Fibroblast of skin of right quadriceps (primary cell): Measurements from ENCODE around the gene SUGCT.
A peak's percentile ranks its signal among the peaks of the same experiment; 100 is the strongest.
"Not testable (repeated sequence)": the region's sequence is repeated elsewhere in the genome, so short reads cannot be mapped to it uniquely, and the experiment has no call there.

Source experiments
- DNase-seq: peaks from one replicate; pipeline ENCODE4 v3.0.0-alpha.2; 2013

The SUGCT gene

GRCh38 chr7:40331915-40332314 lies 197.1 kb downstream of the SUGCT start:
- peak; percentile 31 for DNase-seq

- DNase-seq: no peak
Measured at GRCh38 chr7:40332516-40332915, 197.7 kb downstream of the SUGCT start.

- DNase-seq: no peak
Measured at GRCh38 chr7:40341836-40342235, 207.0 kb downstream of the SUGCT start.

GRCh38 chr7:40346554-40346953 lies 211.7 kb downstream of the SUGCT start:
- DNase-seq: no peak

GRCh38 chr7:40348126-40348728 lies 213.4 kb downstream of the SUGCT start:
- no peak for DNase-seq

- DNase-seq: no peak
Measured at GRCh38 chr7:40350100-40350499, 215.3 kb downstream of the SUGCT start.

- no peak for DNase-seq
Measured at GRCh38 chr7:40354711-40355110, 219.9 kb downstream of the SUGCT start.

- peak; percentile 32 for DNase-seq
Measured at GRCh38 chr7:40356312-40356711, 221.5 kb downstream of the SUGCT start.

GRCh38 chr7:40356871-40357709 lies 222.3 kb downstream of the SUGCT start:
- peak; percentile 22 for DNase-seq

GRCh38 chr7:40369641-40370277 lies 235.0 kb downstream of the SUGCT start:
- no peak for DNase-seq

GRCh38 chr7:40371806-40372440 lies 237.1 kb downstream of the SUGCT start:
- DNase-seq: peak; percentile 32

- no peak for DNase-seq
Measured at GRCh38 chr7:40374575-40374974, 239.8 kb downstream of the SUGCT start.

DNA sequence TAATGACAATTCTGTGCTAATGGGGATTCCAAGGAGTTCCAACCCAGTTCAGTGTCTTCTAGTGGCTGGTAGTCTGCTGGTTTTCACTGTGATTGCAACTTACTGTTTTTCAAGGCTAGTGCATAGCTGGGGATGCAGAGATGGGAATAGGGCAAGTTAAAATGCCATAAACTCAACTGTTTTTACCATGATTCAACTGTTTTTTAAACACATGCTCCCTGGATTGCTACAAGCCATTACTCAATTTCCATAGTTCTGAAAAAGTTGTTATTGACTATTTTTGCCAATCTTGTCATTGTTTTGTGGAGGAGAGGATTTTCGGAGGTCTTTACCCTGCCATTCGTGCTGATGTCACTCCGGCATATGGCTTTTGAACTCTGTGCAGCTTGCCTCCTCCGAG lies 245.3 kb downstream of the SUGCT start:
- DNase-seq: no peak

DNA sequence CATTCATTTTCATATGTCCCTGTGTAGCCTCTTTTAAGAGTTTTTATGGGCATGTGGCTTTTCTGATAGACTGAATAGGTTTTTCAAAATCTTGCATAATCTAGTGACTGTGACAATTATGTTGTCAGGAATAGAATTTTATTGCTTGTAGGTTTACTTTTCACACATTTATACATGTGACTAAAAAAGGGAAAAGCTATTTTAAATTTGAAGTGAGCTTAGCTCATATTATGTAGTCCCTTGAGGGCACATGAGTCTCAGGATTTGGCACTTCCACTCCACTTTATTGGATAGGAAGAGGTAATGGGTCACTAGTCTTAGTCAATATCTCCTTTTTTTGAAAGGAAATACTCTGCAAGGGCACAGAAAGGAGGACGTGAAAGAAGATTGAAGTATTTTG lies 247.3 kb downstream of the SUGCT start:
- DNase-seq: no peak

DNA sequence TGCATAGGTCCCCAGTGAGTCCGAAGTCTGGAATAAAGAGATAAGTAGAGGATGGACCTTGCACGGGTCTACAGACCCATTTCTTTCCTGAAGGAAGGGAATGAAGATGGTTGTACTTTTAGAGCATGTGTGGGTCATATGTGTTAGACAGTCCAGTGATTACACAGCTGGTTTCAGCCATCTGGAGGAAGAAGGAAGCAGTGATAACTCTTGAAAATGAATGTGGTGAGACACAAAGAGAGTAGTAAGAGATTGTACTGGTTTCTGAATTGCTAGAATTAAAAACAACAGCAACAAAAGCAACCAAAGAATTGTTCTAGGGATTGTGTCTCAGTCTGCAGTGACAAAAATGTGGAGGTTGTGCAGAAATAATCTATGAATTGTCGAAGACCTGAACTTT lies 258.9 kb downstream of the SUGCT start:
- DNase-seq: no peak

DNA sequence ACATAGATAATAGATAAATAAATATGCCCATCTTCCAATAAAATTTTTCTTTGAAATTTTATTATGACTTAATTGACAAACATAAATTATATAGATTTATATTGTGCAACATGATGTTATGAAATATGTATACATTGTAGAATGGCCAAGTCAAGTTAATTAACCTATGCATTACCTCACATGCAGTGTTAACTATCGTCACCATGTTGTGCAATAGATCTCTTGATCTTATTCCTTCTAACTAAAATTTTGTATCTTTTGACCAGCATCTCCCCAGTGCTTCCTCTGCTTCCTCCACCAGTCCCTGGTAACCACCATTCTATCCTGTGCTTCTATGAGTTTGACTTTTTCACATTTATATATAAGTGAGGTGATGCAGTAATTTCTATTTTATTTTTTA lies 259.6 kb downstream of the SUGCT start:
- no peak for DNase-seq

DNA sequence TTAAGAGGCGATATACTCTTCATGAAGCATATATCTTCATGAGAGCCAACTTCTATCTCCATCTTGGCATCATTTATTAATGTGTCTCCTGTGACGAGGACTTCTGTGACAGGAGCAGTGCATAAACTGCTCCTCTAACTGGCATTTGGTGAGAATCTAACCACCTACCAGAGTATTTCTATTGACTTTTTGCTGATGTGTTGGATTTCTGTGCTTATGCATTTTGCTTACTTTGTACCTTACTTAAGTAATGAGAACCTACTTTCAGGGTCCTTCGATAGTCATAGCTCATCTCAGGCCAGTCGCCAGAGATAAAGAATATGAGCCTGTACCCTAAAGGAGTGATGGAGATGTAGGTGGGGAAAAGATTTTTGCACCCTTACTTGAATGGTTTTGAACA lies 265.7 kb downstream of the SUGCT start:
- no peak for DNase-seq

- DNase-seq: no peak
Measured at GRCh38 chr7:40401406-40401805, 266.6 kb downstream of the SUGCT start.

- peak; percentile 41 for DNase-seq
Measured at GRCh38 chr7:40402661-40403060, 267.9 kb downstream of the SUGCT start.

DNA sequence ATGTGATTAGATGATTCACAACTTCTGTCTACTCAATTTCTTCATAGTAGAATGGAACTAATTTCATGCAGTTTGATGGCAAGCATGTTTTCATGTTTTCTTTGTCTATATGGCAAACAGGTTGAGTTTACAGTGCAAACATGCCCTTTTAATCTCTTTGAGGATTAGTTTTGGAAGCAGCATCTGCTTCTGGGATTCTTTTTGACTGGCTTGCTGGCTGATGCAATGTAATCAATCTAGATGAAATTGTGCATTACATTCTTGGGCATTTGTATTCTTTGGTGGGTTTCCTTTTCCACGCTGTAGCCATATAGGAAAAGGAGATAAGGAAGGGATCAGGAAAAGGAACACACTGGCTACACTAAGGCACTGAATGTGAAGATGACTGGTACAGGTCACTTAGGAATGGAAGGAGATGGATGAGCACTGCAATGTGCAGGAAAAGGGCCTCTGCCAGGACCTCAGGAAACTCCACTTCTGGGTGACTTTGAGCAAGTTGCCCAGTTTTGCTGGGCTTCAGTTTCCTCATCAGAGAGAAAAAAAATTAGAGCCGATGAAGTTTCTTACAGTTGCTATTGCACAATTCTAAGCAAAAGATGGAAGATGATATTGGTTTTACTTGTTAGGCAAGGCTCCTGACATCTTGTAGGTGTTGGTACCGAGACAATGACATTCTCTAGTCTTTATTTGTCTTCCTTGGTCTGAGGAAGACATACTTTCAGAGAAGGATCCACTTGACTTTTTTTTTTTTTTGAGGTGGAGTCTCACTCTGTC lies 269.1 kb downstream of the SUGCT start:
- DNase-seq: peak; percentile 39

- no peak for DNase-seq
Measured at GRCh38 chr7:40405991-40406390, 271.2 kb downstream of the SUGCT start.

- no peak for DNase-seq
Measured at GRCh38 chr7:40412323-40412722, 277.5 kb downstream of the SUGCT start.

DNA sequence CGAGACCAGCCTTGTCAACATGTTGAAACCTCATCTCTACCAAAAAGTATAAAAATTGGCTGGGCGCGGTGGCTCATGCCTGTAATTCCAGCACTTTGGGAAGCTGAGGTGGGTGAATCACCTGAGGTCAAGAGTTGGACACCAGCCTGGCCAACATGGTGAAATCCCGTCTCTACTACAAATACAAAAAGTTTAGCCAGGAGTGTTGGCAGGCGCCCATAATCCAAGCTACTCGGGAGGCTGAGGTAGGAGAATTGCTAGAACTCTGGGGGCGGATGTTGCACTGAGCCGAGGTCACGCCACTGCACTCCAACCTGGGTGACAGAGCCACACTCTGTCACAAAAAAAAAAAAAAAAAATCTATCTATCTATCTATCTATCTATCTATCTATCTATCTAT lies 279.9 kb downstream of the SUGCT start:
- DNase-seq: not testable (repeated sequence)
